NCI-H128 (cell line): Measurements from ENCODE around the gene NSUN6.

Experiments used
- DNase-seq: peaks from one replicate; lab custom pipeline; 2025; ENCODE audit not compliant: unreplicated experiment; lab: John Stamatoyannopoulos, UW

NSUN6 gene

GRCh38 chr10:18565006-18565405 is 86.4 kb downstream of the NSUN6 start:
- no peak for DNase-seq

- DNase-seq, result no peak
Observed at GRCh38 chr10:18563003-18563726, 88.2 kb downstream of the NSUN6 start.

GRCh38 chr10:18561861-18562551 is 89.4 kb downstream of the NSUN6 start:
- no peak for DNase-seq

GRCh38 chr10:18557960-18558359 is 93.4 kb downstream of the NSUN6 start:
- DNase-seq, result no peak

- no peak for DNase-seq
Observed at GRCh38 chr10:18556522-18557147, 94.8 kb downstream of the NSUN6 start.

GRCh38 chr10:18554479-18554878 is 96.9 kb downstream of the NSUN6 start:
- no peak for DNase-seq

GRCh38 chr10:18551473-18551872 is 99.9 kb downstream of the NSUN6 start:
- no peak for DNase-seq

- no peak for DNase-seq
Observed at GRCh38 chr10:18549105-18549504, 102.3 kb downstream of the NSUN6 start.

GRCh38 chr10:18545621-18546305 is 105.6 kb downstream of the NSUN6 start:
- DNase-seq, result no peak

GRCh38 chr10:18542832-18543231 is 108.6 kb downstream of the NSUN6 start:
- DNase-seq, result no peak

GRCh38 chr10:18540195-18540594 is 111.2 kb downstream of the NSUN6 start:
- DNase-seq, result no peak

- no peak for DNase-seq
Observed at GRCh38 chr10:18539335-18539734, 112.1 kb downstream of the NSUN6 start.

GRCh38 chr10:18533896-18534295 is 117.5 kb downstream of the NSUN6 start:
- no peak for DNase-seq

GRCh38 chr10:18532881-18533535 is 118.4 kb downstream of the NSUN6 start:
- DNase-seq, result no peak

GRCh38 chr10:18528292-18528691 is 123.1 kb downstream of the NSUN6 start:
- no peak for DNase-seq

GRCh38 chr10:18527687-18528086 is 123.7 kb downstream of the NSUN6 start:
- no peak for DNase-seq

- DNase-seq, result no peak
Observed at GRCh38 chr10:18523858-18524257, 127.5 kb downstream of the NSUN6 start.

GRCh38 chr10:18523025-18523424 is 128.4 kb downstream of the NSUN6 start:
- no peak for DNase-seq

GRCh38 chr10:18516851-18517250 is 134.5 kb downstream of the NSUN6 start:
- DNase-seq, result no peak

- no peak for DNase-seq
Observed at GRCh38 chr10:18514537-18514936, 136.8 kb downstream of the NSUN6 start.

GRCh38 chr10:18508587-18508986 is 142.8 kb downstream of the NSUN6 start:
- no peak for DNase-seq
